Tibial artery (tissue), 4 donors: ENCODE data around the gene ARFGAP1.

Source experiments
- DNase-seq, 2 donors: peaks; one replicate each; pipeline ENCODE4 v3.0.0-alpha.2; 2019
- H3K27ac ChIP-seq, 2 donors: fragments of 200-600 bp; sonication (generic) in 1 of 2; 1 replicate in 1 of 2; 2 replicates in 1 of 2; pipeline ENCODE4 v1.5.1; 2018 to 2019; ENCODE audit warnings: mild to moderate bottlenecking in 1 of 2
- H3K27me3 ChIP-seq, 2 donors: fragments of 200-600 bp; sonication (generic) in 1 of 2; one replicate each; pipeline versions ENCODE4 v1.5.1 to v1.6.0; 2016 to 2019
- H3K36me3 ChIP-seq, 3 donors: fragments of 200-600 bp; sonication (generic) in 2 of 3; one replicate each; pipeline ENCODE4 v1.5.1; 2016 to 2019; ENCODE audit warnings: mild to moderate bottlenecking in 2 of 3
- H3K4me1 ChIP-seq, 4 donors: fragments of 200-600 bp; sonication (generic) in 2 of 4; 1 replicate in 3 of 4; 2 replicates in 1 of 4; pipeline ENCODE4 v1.5.1; 2016 to 2019
- H3K4me3 ChIP-seq, 2 donors: fragments of 200-600 bp; sonication (generic) in 1 of 2; 1 replicate in 1 of 2; 2 replicates in 1 of 2; pipeline ENCODE4 v1.5.1; 2018 to 2019; ENCODE audit warnings: mild to moderate bottlenecking in 2 of 2
- H3K9me3 ChIP-seq, 3 donors: fragments of 200-600 bp; sonication (generic) in 1 of 3; one replicate each; pipeline ENCODE4 v1.5.1; 2016 to 2019
- intact Hi-C: fragments of 100-400 bp; cut with DNase I; formaldehyde crosslinking; loops from one replicate; pipeline ENCODE4 v1.15.0; 2023; ENCODE audit warnings: low total_unique reads
- TF ChIP-seq, protein P1 (sequence below), 2 experiments: fragments of 200-600 bp in 1 of 2; fragments of 450-650 bp in 1 of 2; IDR thresholded peaks; one replicate each; pipeline ENCODE4 v1.5.1; 2017 to 2019; ENCODE audit warnings: antibody characterized with exemption in 2 of 2, mild to moderate bottlenecking in 1 of 2, moderate library complexity in 1 of 2

The ARFGAP1 gene

DNA sequence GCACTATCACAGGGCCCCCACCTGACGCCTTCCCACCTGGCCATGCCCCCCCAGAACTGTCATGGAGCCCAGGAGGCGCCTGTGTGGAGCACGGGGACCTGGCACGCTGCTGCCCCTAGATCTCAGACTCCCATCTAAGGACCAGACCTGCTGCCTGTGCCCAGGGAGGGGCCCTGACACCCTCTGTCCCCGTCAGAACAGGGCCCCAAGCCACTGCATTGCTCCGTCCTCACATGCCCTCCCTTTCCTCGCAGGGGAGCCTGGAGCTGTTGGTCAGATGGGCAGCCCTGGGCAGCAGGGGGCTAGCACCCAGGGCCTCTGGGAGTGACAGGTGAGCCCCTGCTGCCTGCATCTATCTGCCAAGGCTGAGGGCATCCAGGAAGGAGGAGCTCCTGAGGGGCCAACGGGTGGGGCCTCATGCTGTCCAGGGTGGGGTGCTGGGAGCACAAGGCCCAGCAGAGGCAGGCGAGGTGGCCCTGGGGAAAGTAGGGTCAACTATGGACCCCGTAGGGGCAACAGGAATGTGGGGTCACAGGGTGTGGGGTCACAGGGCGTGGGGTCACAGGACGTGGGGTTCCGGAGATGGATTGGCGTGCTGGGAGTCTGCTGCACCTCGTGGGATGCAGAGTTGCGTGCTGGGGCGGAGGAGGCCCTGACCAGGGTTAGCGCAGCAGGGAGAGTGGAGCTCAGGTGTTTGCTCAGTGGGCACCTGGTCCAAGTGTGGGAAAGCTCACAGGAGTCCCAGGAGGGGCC is 56.9 kb downstream of the ARFGAP1 start:
- TF ChIP-seq, protein P1, sequence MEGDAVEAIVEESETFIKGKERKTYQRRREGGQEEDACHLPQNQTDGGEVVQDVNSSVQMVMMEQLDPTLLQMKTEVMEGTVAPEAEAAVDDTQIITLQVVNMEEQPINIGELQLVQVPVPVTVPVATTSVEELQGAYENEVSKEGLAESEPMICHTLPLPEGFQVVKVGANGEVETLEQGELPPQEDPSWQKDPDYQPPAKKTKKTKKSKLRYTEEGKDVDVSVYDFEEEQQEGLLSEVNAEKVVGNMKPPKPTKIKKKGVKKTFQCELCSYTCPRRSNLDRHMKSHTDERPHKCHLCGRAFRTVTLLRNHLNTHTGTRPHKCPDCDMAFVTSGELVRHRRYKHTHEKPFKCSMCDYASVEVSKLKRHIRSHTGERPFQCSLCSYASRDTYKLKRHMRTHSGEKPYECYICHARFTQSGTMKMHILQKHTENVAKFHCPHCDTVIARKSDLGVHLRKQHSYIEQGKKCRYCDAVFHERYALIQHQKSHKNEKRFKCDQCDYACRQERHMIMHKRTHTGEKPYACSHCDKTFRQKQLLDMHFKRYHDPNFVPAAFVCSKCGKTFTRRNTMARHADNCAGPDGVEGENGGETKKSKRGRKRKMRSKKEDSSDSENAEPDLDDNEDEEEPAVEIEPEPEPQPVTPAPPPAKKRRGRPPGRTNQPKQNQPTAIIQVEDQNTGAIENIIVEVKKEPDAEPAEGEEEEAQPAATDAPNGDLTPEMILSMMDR (IDR thresholded peaks at IDR 0.05): no peak
- Histone ChIP-seq H3K36me3 (no peaks in the 10 kb centered on the region), H3K4me3 (no peak overlapping the region), H3K27ac (no peak overlapping the region), H3K9me3 (peaks cover 0 to 15% (median 14%) of the 10 kb centered on the region in 3 donors), H3K4me1 (no peaks in the 10 kb centered on the region), H3K27me3 (peaks cover 0 to 95% of the 10 kb centered on the region in 2 donors)
- DNase-seq: no peak
- intact Hi-C loops: no loop called here

DNA sequence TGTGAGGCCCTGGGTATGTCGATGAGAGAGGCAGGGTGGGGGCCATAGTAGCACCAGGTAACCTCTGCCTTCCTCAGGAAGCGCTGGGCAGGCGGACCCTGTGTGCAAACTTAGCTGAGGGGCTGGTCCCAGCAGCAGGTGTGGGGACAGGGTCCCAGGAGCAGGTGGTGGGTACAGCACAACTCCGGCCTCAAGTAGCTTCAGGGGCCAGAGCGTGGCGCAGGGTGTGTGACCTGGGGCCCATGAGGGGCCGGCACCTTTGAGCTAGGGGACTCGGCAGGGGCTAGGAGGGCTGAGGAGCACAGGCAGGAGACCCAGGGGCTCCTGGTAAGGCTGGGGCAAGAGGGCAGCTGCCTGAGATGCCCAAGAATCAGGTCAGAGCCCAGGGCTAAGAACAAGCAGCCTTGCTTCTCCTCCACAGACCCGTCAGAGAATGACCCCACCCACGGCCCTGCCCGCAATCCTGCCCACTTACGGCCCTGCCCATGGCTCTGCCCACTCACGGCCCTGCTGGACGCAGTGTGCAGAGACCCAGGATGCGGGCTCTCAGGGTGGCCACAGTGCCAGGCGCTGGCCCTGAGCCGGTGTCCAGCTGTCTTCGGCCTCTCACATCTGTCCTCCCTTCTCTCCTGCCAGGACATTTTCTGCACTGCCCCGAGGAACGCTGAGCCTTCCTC is 57.6 kb downstream of the ARFGAP1 start:
- Histone ChIP-seq H3K9me3 (peaks cover 0 to 15% (median 14%) of the 10 kb centered on the region in 3 donors), H3K27me3 (peaks cover 0 to 90% of the 10 kb centered on the region in 2 donors), H3K27ac (no peak overlapping the region), H3K36me3 (no peaks in the 10 kb centered on the region), H3K4me1 (no peaks in the 10 kb centered on the region), H3K4me3 (no peak overlapping the region)
- DNase-seq: no peak
- TF ChIP-seq, protein P1 (IDR thresholded peaks at IDR 0.05): no peak
- intact Hi-C loops: no loop called here

DNA sequence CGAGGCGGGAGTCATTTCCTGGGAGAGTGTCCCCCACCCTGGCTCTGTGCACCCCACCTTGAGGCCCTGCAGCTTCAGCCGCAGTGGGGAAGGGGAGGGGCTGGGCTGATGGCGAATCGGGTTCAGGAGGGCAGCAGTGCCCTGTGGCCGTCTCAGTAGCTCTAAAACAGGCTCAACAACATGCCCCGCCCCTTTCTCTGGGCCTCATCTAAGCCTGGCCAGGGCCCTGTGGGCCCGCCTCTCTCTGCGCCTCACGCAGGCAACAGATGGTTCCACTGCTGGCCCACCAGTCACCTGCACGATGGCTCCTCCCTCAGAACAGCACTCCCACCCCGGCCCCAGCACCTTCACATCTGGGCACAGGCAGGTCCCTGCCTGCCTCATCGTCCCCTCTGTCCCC is 58.3 kb downstream of the ARFGAP1 start:
- Histone ChIP-seq H3K36me3 (no peaks in the 10 kb centered on the region), H3K9me3 (peaks cover 0 to 15% (median 14%) of the 10 kb centered on the region in 3 donors), H3K27me3 (peaks cover 0 to 90% of the 10 kb centered on the region in 2 donors), H3K4me3 (no peak overlapping the region), H3K4me1 (no peaks in the 10 kb centered on the region), H3K27ac (no peak overlapping the region)
- intact Hi-C loops: no loop called here
- no peak for DNase-seq
- TF ChIP-seq, protein P1 (IDR thresholded peaks at IDR 0.05): no peak

DNA sequence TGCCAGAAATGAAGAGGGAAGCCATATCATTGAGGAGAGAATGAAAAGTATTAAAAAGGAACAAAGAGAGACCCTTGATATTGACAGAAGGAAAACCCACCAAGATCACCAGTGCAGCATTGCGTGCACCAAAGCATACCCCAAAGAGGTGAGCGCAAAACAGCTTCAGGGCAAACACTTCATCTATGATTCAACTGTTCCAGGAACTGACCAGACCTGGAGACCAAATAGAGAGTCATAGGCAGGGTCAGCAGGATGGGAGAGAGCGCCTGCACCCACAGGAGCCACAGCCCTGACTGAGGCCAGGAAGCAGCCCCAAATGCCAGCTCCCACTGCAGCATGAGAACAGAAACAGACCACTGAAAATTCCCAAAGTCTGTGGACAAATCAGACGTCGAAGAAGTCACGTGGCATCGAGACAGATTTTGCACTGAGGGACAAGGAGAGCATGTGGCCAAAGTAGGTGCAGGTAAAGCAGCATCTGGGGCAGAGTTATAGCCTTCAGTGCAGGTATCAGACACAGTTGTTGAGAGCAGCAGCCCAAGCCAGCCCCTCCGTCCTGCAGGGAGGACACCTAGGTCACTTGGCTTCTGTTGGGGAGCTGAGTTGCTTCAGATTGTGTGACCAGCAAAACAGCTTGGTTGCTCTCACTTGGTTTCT is 59.3 kb downstream of the ARFGAP1 start:
- DNase-seq: no peak
- Histone ChIP-seq H3K9me3 (peaks cover 0 to 15% (median 14%) of the 10 kb centered on the region in 3 donors), H3K27ac (no peak overlapping the region), H3K36me3 (no peaks in the 10 kb centered on the region), H3K4me3 (no peak overlapping the region), H3K27me3 (peaks cover 0 to 90% of the 10 kb centered on the region in 2 donors), H3K4me1 (no peaks in the 10 kb centered on the region)
- intact Hi-C loops: no loop called here
- TF ChIP-seq, protein P1 (IDR thresholded peaks at IDR 0.05): no peak

DNA sequence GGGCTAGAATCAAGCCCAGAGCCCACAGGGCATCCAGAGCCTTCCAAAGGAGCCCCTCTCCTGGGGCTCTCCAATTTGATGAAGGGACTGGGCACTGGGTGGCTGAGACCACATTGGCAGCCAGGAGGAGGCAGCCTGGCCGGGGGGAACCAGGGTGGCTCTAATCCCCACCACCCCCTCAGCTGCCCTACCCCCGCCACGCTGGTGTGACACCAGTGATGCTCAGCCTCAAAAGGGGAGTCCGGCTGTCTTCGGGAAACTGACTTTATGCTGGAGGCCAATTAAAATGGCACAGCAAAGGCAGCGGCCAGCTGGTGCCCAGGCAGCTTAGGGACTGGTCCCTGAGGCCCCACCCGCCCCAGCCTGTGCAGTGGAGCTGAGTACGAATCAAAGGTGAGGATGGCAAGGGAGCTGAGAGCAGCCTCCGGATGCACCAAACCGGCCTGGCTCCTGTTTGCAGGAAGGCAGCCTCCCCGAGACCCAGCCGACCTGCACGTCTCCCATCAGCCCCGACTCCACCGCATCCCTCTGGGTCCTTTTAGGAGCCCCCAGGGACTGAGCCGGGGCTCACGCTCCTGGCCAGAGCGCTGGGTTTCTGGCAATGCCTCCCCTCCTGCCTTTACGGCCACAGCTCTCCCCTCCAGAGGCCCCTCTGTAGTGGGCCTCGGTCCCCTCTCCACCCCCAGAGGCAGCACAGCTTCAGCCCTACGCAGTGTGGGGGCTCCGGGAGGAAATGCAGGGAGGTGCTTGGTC is 60.1 kb downstream of the ARFGAP1 start:
- no peak for DNase-seq
- Histone ChIP-seq H3K4me3 (no peak overlapping the region), H3K4me1 (no peaks in the 10 kb centered on the region), H3K27me3 (peaks cover 0 to 91% of the 10 kb centered on the region in 2 donors), H3K36me3 (no peaks in the 10 kb centered on the region), H3K27ac (no peak overlapping the region), H3K9me3 (peaks cover 0 to 15% (median 14%) of the 10 kb centered on the region in 3 donors)
- intact Hi-C loops: no loop called here
- TF ChIP-seq, protein P1 (IDR thresholded peaks at IDR 0.05): no peak
